ENCODE data around the gene PRR29. TPM values are rescaled to one million over a fixed set of nuclear protein-coding genes. Genes with fewer than 3 reads are reported as not detected.

The PRR29 gene
- total RNA-seq, 1 donor from 2014 or later: 3.7 TPM

- TF ChIP-seq CTCF (IDR thresholded peaks at IDR 0.05; ENCODE audit: unreplicated experiment): no peak
- Mint-ChIP-seq H3K4me1 (ENCODE audit: low read depth) (no peaks in the 10 kb centered on the region), H3K4me3 (ENCODE audit: low read depth) (no peak overlapping the region), H3K9me3 (ENCODE audit: low read depth) (no peaks in the 10 kb centered on the region), H3K27me3 (peaks cover 22% of the 10 kb centered on the region), H3K36me3 (ENCODE audit: insufficient read depth) (no peaks in the 10 kb centered on the region), H3K27ac (no peak overlapping the region)
- no peak for DNase-seq (ENCODE audit: low spot score, unreplicated experiment)
These were observed 43.6 kb upstream of the PRR29 start for GRCh38 chr17:63954402-63955063.

- H3K27me3 Mint-ChIP-seq: peaks cover 27% of the 10 kb centered on the region
- DNase-seq (ENCODE audit: low spot score, unreplicated experiment): no peak
- no peak overlapping the region for H3K4me3 Mint-ChIP-seq (ENCODE audit: low read depth)
- no peaks in the 10 kb centered on the region for H3K4me1 Mint-ChIP-seq (ENCODE audit: low read depth)
- no peaks in the 10 kb centered on the region for H3K9me3 Mint-ChIP-seq (ENCODE audit: low read depth)
- no peaks in the 10 kb centered on the region for H3K36me3 Mint-ChIP-seq (ENCODE audit: insufficient read depth)
- TF ChIP-seq CTCF (IDR thresholded peaks at IDR 0.05; ENCODE audit: unreplicated experiment): no peak
- H3K27ac Mint-ChIP-seq: no peak overlapping the region
These were observed 42.9 kb upstream of the PRR29 start for GRCh38 chr17:63955232-63955631.

- H3K9me3 Mint-ChIP-seq (ENCODE audit: low read depth): no peaks in the 10 kb centered on the region
- H3K36me3 Mint-ChIP-seq (ENCODE audit: insufficient read depth): no peaks in the 10 kb centered on the region
- DNase-seq (ENCODE audit: low spot score, unreplicated experiment): no peak
- no peak overlapping the region for H3K4me3 Mint-ChIP-seq (ENCODE audit: low read depth)
- H3K27me3 Mint-ChIP-seq: peaks cover 32% of the 10 kb centered on the region
- H3K27ac Mint-ChIP-seq: no peak overlapping the region
- no peak for TF ChIP-seq CTCF (IDR thresholded peaks at IDR 0.05; ENCODE audit: unreplicated experiment)
- H3K4me1 Mint-ChIP-seq (ENCODE audit: low read depth): peaks cover 1% of the 10 kb centered on the region
These were observed 42.4 kb upstream of the PRR29 start for GRCh38 chr17:63955791-63956190.

GRCh38 chr17:63956296-63956920, 41.7 kb upstream of the PRR29 start:
- no peaks in the 10 kb centered on the region for H3K36me3 Mint-ChIP-seq (ENCODE audit: insufficient read depth)

GRCh38 chr17:63960006-63960405, 38.1 kb upstream of the PRR29 start:
- Mint-ChIP-seq H3K27ac (no peak overlapping the region), H3K4me3 (ENCODE audit: low read depth) (no peak overlapping the region), H3K27me3 (peaks cover 44% of the 10 kb centered on the region), H3K9me3 (ENCODE audit: low read depth) (no peaks in the 10 kb centered on the region), H3K4me1 (ENCODE audit: low read depth) (peaks cover 3% of the 10 kb centered on the region), H3K36me3 (ENCODE audit: insufficient read depth) (no peaks in the 10 kb centered on the region)
- no peak for DNase-seq (ENCODE audit: low spot score, unreplicated experiment)
- TF ChIP-seq CTCF (IDR thresholded peaks at IDR 0.05; ENCODE audit: unreplicated experiment): no peak

More at GRCh38 chr17:63956296-63956920, 41.7 kb upstream of the PRR29 start:
- H3K9me3 Mint-ChIP-seq (ENCODE audit: low read depth): no peaks in the 10 kb centered on the region
- peaks cover 1% of the 10 kb centered on the region for H3K4me1 Mint-ChIP-seq (ENCODE audit: low read depth)
- H3K4me3 Mint-ChIP-seq (ENCODE audit: low read depth): no peak overlapping the region
- no peak for DNase-seq (ENCODE audit: low spot score, unreplicated experiment)
- no peak overlapping the region for H3K27ac Mint-ChIP-seq
- TF ChIP-seq CTCF (IDR thresholded peaks at IDR 0.05; ENCODE audit: unreplicated experiment): no peak
- H3K27me3 Mint-ChIP-seq: peaks cover 35% of the 10 kb centered on the region

All from progenitor cell of endocrine pancreas (in vitro differentiated cells).